LNCaP clone FGC (cell line): ENCODE results near the gene FA2H.
"Not testable (repeated sequence)": the region's sequence is repeated elsewhere in the genome, so short reads cannot be mapped to it uniquely, and the experiment has no call there.

ENCODE experiments used
- DNase-seq: peaks from one replicate; pipeline ENCODE4 v3.0.0-alpha.2; 2011; ENCODE audit warnings: low read depth
- H3K4me3 ChIP-seq: 2 replicates; pipeline ENCODE4 v1.5.1; 2011; ENCODE audit warnings: mild to moderate bottlenecking, low read depth, low read length, control low read depth
- TF ChIP-seq, protein P1 (sequence below): IDR thresholded peaks from 2 replicates; pipeline ENCODE4 v1.5.1; 2012; ENCODE audit warnings: mild to moderate bottlenecking; ENCODE audit not compliant: control insufficient read depth, insufficient read depth; ENCODE audit errors: extremely low read depth

The FA2H gene

DNA sequence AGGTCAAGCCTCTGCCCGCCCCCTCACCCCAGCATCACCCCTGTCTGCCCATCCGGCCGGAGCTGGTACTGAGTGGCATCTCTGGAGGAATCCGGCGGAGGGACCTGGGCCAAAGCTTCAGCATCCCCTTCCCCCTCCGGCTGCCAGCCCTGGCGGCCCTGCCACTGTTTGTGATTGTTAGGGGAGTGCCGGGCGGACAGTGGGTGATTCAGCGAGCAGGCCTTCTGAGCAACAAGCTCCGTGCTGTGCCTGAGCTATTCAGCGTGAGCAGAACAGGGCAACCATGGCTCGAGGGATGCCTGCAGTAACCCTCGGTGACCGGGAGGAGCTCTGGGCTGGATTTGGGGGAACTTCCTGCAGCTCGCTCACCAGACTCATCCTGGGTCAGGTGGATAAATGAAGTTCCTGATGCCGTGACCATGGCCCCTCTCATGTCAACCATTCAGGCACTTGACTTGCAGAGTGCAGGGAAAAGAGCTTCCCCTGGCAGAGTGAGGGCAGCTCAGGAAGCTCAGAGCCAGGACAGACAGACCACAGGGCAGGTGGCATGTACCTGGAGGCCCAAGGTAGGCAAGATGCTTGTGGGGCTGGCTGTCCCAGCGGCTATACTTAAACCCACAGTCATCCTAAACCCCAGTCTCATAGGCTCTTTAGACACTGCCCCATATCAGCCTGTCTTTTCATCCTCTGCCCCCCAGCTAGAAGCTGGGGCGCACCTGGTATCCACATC lies 49.6 kb downstream of the FA2H start:
- no peak overlapping the region for H3K4me3 ChIP-seq
- TF ChIP-seq, protein P1, sequence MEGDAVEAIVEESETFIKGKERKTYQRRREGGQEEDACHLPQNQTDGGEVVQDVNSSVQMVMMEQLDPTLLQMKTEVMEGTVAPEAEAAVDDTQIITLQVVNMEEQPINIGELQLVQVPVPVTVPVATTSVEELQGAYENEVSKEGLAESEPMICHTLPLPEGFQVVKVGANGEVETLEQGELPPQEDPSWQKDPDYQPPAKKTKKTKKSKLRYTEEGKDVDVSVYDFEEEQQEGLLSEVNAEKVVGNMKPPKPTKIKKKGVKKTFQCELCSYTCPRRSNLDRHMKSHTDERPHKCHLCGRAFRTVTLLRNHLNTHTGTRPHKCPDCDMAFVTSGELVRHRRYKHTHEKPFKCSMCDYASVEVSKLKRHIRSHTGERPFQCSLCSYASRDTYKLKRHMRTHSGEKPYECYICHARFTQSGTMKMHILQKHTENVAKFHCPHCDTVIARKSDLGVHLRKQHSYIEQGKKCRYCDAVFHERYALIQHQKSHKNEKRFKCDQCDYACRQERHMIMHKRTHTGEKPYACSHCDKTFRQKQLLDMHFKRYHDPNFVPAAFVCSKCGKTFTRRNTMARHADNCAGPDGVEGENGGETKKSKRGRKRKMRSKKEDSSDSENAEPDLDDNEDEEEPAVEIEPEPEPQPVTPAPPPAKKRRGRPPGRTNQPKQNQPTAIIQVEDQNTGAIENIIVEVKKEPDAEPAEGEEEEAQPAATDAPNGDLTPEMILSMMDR: no peak
- no peak for DNase-seq

GRCh38 chr16:74723256-74723655 lies 51.4 kb downstream of the FA2H start:
- TF ChIP-seq, protein P1: no peak
- no peak for DNase-seq
- H3K4me3 ChIP-seq: no peak overlapping the region

GRCh38 chr16:74722156-74722555 lies 52.5 kb downstream of the FA2H start:
- H3K4me3 ChIP-seq, DNase-seq: not testable (repeated sequence)

DNA sequence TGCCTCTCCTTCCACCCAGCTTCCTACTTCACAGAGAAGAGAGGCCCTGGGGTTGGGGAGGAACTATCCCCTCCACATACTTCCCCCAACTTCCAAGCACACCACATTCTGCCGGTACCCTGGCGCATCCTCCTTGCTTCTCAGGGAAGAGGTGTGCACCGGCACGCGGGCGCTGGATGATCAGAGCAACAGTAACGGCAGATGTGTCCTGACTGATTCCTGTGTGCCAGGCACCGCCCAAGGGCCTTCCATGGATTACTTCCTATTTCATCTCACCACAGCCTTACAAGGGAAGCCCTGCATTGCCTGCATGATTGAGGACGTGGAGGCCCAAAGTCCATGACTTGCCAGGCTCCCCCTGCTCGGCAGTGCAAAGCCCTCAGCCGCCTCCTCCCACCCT lies 52.9 kb downstream of the FA2H start:
- TF ChIP-seq, protein P1: no peak
- no peak overlapping the region for H3K4me3 ChIP-seq
- DNase-seq: no peak

- no peak overlapping the region for H3K4me3 ChIP-seq
- no peak for DNase-seq
- TF ChIP-seq, protein P1: no peak
Observed at GRCh38 chr16:74720579-74720978, 54.0 kb downstream of the FA2H start.

DNA sequence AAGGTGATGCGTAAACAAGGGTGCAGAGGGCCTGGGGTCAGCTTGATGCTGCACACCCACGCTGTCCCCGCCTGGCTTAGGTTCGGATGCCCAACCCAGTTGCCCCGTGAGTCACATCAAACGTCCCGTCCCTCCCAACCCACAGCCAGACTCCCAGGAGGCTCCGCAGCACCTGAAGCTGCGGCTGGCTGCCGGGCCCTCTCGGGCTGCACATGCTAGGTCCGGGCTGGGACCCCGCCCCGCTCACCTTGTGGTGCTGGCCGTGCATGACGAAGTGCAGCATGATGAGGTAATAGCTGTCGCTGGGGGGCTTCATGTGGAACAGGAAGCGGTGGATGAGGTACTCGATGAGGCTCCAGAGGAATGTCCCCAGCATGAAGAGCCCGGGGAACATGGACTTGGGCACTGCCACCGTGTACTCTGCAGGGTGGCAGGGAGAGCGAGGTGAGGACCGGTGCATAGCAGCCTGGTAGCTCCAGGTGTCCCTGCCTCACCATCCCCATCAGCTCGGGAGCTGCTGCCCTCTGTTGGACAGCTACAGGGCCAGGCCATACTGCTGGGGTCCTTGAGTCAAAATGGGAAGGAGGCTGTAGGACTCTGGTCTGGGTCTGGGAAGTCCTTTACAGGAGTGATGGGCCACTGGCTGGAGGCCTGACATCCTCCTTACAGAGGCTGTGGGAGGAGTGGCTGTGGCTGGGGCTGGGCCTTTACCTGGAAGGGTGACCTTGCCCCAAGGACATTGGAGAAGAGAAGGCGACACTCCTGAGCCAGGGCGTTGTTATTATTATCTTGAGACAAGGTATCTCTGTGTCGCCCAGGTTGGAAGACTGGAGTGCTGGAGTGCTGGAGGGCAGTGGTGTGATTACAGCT lies 55.6 kb downstream of the FA2H start:
- DNase-seq: no peak
- no peak overlapping the region for H3K4me3 ChIP-seq
- TF ChIP-seq, protein P1: no peak

GRCh38 chr16:74718140-74718539 lies 56.5 kb downstream of the FA2H start:
- TF ChIP-seq, protein P1: no peak
- DNase-seq: no peak
- no peak overlapping the region for H3K4me3 ChIP-seq
